HepG2 (cell line): Measurements from ENCODE around the gene TMEM86B. TPM values are rescaled to one million over a fixed set of nuclear protein-coding genes. Genes with fewer than 3 reads are reported as not detected.

ENCODE experiments used
- KDM6A ChIP-seq: IDR thresholded peaks from 2 replicates; pipeline ENCODE4 v1.6.1; 2016; ENCODE audit warnings: low read depth
- MAFK ChIP-seq, 2 experiments: IDR thresholded peaks in 1 of 2; conservative IDR thresholded peaks in 1 of 2; 2 replicates each; pipeline ENCODE4 v1.6.1; 2011; ENCODE audit warnings: improper control_type of control experiment in 2 of 2, low read length in 2 of 2
- MYNN ChIP-seq: sonication (generic); formaldehyde crosslinking; IDR thresholded peaks from 2 replicates; pipeline ENCODE4 v1.4.0; 2020; ENCODE audit warnings: mild to moderate bottlenecking, low read depth, missing genetic modification reagents
- NONO ChIP-seq, 2 experiments: fragments of 450-650 bp in 1 of 2; sonication (generic) in 1 of 2; formaldehyde crosslinking in 1 of 2; IDR thresholded peaks in 1 of 2; conservative IDR thresholded peaks in 1 of 2; 2 replicates each; pipeline versions ENCODE4 v1.6.1 to v1.8.0; 2017 to 2022; ENCODE audit warnings: mild to moderate bottlenecking in 1 of 2, missing genetic modification reagents in 1 of 2, moderate library complexity in 1 of 2
- NR2F6 ChIP-seq, 2 experiments: IDR thresholded peaks; 2 replicates each; pipeline ENCODE4 v1.6.1; 2016; ENCODE audit warnings: antibody characterized with exemption in 1 of 2, mild to moderate bottlenecking in 1 of 2
- PRPF4 ChIP-seq: fragments of 200-400 bp; formaldehyde crosslinking; IDR thresholded peaks from 2 replicates; pipeline ENCODE4 v1.6.1; 2016; ENCODE audit warnings: low read length, low read depth; ENCODE audit not compliant: poor library complexity, severe bottlenecking
- TAF15 ChIP-seq: fragments of 200-400 bp; formaldehyde crosslinking; IDR thresholded peaks from one replicate; pipeline ENCODE4 v1.6.1; 2018; ENCODE audit warnings: mild to moderate bottlenecking, low read depth, low read length; ENCODE audit not compliant: poor library complexity, severe bottlenecking
- ZBTB20 ChIP-seq: sonication (generic); formaldehyde crosslinking; IDR thresholded peaks from 2 replicates; pipeline ENCODE4 v1.8.1; 2023; ENCODE audit warnings: missing genetic modification reagents, low read depth, mild to moderate bottlenecking, borderline replicate concordance
- ZMYM3 ChIP-seq: sonication (generic); formaldehyde crosslinking; IDR thresholded peaks from 2 replicates; pipeline ENCODE4 v1.5.1; 2020; ENCODE audit warnings: mild to moderate bottlenecking, missing genetic modification reagents
- ZNF451 ChIP-seq: sonication (generic); formaldehyde crosslinking; IDR thresholded peaks from 2 replicates; pipeline ENCODE4 v1.5.0; 2020; ENCODE audit warnings: mild to moderate bottlenecking, missing genetic modification reagents
- ZNF484 ChIP-seq: sonication (generic); formaldehyde crosslinking; IDR thresholded peaks from 2 replicates; pipeline ENCODE4 v1.5.1; 2020; ENCODE audit warnings: mild to moderate bottlenecking, low read depth, missing genetic modification reagents, borderline replicate concordance
- ZNF496 ChIP-seq: sonication (generic); formaldehyde crosslinking; IDR thresholded peaks from 2 replicates; pipeline ENCODE4 v1.8.1; 2023; ENCODE audit warnings: mild to moderate bottlenecking, moderate library complexity, missing genetic modification reagents; ENCODE audit not compliant: insufficient replicate concordance
- ZSCAN31 ChIP-seq: sonication (generic); formaldehyde crosslinking; IDR thresholded peaks from 2 replicates; pipeline ENCODE4 v1.5.0; 2020; ENCODE audit warnings: low read depth, mild to moderate bottlenecking, missing genetic modification reagents
- polyA plus RNA-seq, 8 experiments: library from polyadenylated mRNA; depleted of rRNA in 3 of 8; stranded (reverse) in 7 of 8; unstranded in 1 of 8; fragments of >200 nt; fragmentation: Illumina TruSeq in 4 of 8; extraction: Trizol in 4 of 8; gene quantifications; 2 replicates each; pipeline versions ENCODE4 v1.2.1 to v1.2.3, GENCODE V29; 2011 to 2016; ENCODE audit warnings: low read depth in 4 of 8, missing spikeins in 1 of 8, mixed read lengths in 1 of 8; ENCODE audit not compliant: insufficient read depth in 1 of 8
- total RNA-seq, 5 experiments: library from RNA; depleted of rRNA; stranded (reverse); fragments of >200 nt; fragmentation: Illumina TruSeq; extraction: Trizol; gene quantifications; 2 replicates each; pipeline ENCODE4 v1.2.3, GENCODE V29; 2016; ENCODE audit warnings: low read depth in 1 of 5
- TF ChIP-seq, protein P1 (sequence below): sonication (generic); formaldehyde crosslinking; IDR thresholded peaks from 2 replicates; pipeline ENCODE4 v1.4.0; 2020; ENCODE audit warnings: mild to moderate bottlenecking, missing genetic modification reagents
- TF ChIP-seq, protein P2 (sequence below): sonication (generic); formaldehyde crosslinking; IDR thresholded peaks from 2 replicates; pipeline ENCODE4 v1.4.0; 2020; ENCODE audit warnings: missing genetic modification reagents
- TF ChIP-seq, protein P3 (sequence below): sonication (generic); formaldehyde crosslinking; IDR thresholded peaks from 2 replicates; pipeline ENCODE4 v1.4.0; 2020; ENCODE audit warnings: mild to moderate bottlenecking, low read depth, missing genetic modification reagents
- TF ChIP-seq, protein P4 (sequence below): IDR thresholded peaks from 2 replicates; pipeline ENCODE4 v1.6.1; 2012; ENCODE audit warnings: low read depth, low read length, improper control_type of control experiment

TMEM86B gene
- total and polyA plus RNA-seq, 2 of the 13 experiments (the other 11 are each of a cell fraction or from before 2014, with no cell fraction given): 7.7 to 9.6 TPM

DNA sequence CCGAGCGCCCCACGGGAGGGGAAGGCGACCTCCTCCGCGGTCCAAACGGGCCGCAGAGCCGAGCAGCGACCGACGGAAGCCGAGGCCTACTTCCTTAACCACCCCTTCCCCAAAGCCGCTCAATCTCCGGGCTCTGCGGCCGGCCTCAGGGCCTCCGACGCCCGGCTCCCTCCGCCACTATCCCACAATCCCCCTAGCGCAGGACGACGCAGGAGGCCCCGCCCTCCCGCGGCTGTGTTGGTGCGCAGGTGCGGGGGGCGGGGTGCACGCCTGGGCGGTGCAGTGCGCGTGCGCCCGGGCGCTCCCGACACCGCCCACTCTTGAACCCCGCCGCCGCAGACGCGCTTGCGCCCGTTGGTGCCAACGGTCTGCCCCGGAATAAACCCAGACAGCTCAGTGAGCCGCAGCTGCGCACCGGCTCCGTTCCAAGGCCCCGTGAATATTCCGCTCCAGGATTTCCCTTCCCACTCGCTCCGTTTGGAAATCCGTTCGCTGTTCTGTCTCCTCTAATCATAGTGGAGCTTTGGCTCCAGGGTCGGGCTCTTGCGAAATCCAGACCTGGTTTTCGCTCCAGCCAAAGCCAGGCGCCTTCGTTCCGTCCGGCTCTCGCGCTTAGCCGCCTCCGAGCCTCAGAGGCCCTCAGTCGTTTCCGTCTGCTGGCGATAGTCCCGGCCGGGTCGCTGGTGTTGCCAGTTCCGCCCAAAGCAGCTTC, 30.4 kb upstream of the TMEM86B start, which contains the start of gene PPP6R1 (continued):
- TF ChIP-seq, protein P1, sequence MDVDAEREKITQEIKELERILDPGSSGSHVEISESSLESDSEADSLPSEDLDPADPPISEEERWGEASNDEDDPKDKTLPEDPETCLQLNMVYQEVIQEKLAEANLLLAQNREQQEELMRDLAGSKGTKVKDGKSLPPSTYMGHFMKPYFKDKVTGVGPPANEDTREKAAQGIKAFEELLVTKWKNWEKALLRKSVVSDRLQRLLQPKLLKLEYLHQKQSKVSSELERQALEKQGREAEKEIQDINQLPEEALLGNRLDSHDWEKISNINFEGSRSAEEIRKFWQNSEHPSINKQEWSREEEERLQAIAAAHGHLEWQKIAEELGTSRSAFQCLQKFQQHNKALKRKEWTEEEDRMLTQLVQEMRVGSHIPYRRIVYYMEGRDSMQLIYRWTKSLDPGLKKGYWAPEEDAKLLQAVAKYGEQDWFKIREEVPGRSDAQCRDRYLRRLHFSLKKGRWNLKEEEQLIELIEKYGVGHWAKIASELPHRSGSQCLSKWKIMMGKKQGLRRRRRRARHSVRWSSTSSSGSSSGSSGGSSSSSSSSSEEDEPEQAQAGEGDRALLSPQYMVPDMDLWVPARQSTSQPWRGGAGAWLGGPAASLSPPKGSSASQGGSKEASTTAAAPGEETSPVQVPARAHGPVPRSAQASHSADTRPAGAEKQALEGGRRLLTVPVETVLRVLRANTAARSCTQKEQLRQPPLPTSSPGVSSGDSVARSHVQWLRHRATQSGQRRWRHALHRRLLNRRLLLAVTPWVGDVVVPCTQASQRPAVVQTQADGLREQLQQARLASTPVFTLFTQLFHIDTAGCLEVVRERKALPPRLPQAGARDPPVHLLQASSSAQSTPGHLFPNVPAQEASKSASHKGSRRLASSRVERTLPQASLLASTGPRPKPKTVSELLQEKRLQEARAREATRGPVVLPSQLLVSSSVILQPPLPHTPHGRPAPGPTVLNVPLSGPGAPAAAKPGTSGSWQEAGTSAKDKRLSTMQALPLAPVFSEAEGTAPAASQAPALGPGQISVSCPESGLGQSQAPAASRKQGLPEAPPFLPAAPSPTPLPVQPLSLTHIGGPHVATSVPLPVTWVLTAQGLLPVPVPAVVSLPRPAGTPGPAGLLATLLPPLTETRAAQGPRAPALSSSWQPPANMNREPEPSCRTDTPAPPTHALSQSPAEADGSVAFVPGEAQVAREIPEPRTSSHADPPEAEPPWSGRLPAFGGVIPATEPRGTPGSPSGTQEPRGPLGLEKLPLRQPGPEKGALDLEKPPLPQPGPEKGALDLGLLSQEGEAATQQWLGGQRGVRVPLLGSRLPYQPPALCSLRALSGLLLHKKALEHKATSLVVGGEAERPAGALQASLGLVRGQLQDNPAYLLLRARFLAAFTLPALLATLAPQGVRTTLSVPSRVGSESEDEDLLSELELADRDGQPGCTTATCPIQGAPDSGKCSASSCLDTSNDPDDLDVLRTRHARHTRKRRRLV: peak; percentile 76; the same call in 1 of the 2 replicates
- no peak for TF ChIP-seq MYNN (CRISPR knock-in tag)
- TF ChIP-seq, protein P2, sequence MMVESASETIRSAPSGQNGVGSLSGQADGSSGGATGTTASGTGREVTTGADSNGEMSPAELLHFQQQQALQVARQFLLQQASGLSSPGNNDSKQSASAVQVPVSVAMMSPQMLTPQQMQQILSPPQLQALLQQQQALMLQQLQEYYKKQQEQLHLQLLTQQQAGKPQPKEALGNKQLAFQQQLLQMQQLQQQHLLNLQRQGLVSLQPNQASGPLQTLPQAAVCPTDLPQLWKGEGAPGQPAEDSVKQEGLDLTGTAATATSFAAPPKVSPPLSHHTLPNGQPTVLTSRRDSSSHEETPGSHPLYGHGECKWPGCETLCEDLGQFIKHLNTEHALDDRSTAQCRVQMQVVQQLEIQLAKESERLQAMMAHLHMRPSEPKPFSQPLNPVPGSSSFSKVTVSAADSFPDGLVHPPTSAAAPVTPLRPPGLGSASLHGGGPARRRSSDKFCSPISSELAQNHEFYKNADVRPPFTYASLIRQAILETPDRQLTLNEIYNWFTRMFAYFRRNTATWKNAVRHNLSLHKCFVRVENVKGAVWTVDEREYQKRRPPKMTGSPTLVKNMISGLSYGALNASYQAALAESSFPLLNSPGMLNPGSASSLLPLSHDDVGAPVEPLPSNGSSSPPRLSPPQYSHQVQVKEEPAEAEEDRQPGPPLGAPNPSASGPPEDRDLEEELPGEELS (CRISPR knock-in tag): peak; percentile 76
- peak; percentile 43 for TF ChIP-seq ZBTB20 (CRISPR knock-in tag)
- TF ChIP-seq ZNF484: no peak
- TF ChIP-seq ZNF496: no peak
- TF ChIP-seq MAFK (conservative IDR thresholded peaks at IDR 0.05 in 1 of 2, IDR thresholded peaks at IDR 0.05 in 1 of 2; ENCODE audit: low read length in 2 of 2): no peak
- no peak for TF ChIP-seq ZNF451 (CRISPR knock-in tag)
- TF ChIP-seq, protein P3, sequence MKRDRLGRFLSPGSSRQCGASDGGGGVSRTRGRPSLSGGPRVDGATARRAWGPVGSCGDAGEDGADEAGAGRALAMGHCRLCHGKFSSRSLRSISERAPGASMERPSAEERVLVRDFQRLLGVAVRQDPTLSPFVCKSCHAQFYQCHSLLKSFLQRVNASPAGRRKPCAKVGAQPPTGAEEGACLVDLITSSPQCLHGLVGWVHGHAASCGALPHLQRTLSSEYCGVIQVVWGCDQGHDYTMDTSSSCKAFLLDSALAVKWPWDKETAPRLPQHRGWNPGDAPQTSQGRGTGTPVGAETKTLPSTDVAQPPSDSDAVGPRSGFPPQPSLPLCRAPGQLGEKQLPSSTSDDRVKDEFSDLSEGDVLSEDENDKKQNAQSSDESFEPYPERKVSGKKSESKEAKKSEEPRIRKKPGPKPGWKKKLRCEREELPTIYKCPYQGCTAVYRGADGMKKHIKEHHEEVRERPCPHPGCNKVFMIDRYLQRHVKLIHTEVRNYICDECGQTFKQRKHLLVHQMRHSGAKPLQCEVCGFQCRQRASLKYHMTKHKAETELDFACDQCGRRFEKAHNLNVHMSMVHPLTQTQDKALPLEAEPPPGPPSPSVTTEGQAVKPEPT (CRISPR knock-in tag): no peak; the same call in 1 of the 2 replicates
- 0 out of 2 replicates have a peak, but pooled peaks have one; percentile 31 for TF ChIP-seq KDM6A (CRISPR knock-in tag)
- TF ChIP-seq, protein P4, sequence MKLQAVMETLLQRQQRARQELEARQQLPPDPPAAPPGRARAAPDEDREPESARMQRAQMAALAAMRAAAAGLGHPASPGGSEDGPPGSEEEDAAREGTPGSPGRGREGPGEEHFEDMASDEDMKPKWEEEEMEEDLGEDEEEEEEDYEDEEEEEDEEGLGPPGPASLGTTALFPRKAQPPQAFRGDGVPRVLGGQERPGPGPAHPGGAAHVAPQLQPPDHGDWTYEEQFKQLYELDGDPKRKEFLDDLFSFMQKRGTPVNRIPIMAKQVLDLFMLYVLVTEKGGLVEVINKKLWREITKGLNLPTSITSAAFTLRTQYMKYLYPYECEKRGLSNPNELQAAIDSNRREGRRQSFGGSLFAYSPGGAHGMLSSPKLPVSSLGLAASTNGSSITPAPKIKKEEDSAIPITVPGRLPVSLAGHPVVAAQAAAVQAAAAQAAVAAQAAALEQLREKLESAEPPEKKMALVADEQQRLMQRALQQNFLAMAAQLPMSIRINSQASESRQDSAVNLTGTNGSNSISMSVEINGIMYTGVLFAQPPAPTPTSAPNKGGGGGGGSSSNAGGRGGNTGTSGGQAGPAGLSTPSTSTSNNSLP: peak; percentile 97
- TF ChIP-seq TAF15: peak; percentile 32
- peak; percentile 55; the same call in 1 of the 2 replicates for TF ChIP-seq ZSCAN31 (CRISPR knock-in tag)
- peak; percentile 85 for TF ChIP-seq ZMYM3 (CRISPR knock-in tag)
- TF ChIP-seq NR2F6 (IDR thresholded peaks at IDR 0.05): no peak
- TF ChIP-seq NR2F6 (CRISPR knock-in tag; IDR thresholded peaks at IDR 0.05): peak; percentile 64
- no peak for TF ChIP-seq PRPF4
- no peak for TF ChIP-seq NONO (IDR thresholded peaks at IDR 0.05)
- TF ChIP-seq NONO (CRISPR knock-in tag; conservative IDR thresholded peaks at IDR 0.05): peak; percentile 95; the same call in 1 of the 2 replicates
